ENCODE data around the gene HAO2.

GRCh38 chr1:119416006-119416640 is 47.5 kb downstream of the HAO2 start:
- no peak for TF ChIP-seq POLR2AphosphoS5 (IDR thresholded peaks at IDR 0.05; ENCODE audit: insufficient read depth, low read depth, low read length)
- no peak for TF ChIP-seq CTCF (IDR thresholded peaks at IDR 0.05; ENCODE audit: extremely low read depth in 1 of 2, insufficient read depth in 1 of 2, low read depth in 1 of 2, low read length in 2 of 2)
- TF ChIP-seq FOS (IDR thresholded peaks at IDR 0.05; ENCODE audit: borderline replicate concordance, insufficient read depth, low read length) = no peak

All from endothelial cell of umbilical vein (primary cell).